Activated naive CD8-positive, alpha-beta T cell treated with anti-CD3 and anti-CD28 coated beads, Interleukin-2, amount 50 U/mL, for 24 hours (primary cell): Measurements from ENCODE around the gene COBL.

Source experiments
- ATAC-seq: fragments of 150-1000 bp; cut with Tn5 transposase; one replicate; pipeline ENCODE4 v1.10.0; 2021
- DNase-seq: peaks from one replicate; pipeline ENCODE4 v3.0.0; 2021
- H3K27ac Mint-ChIP-seq: one replicate; pipeline ENCODE4 v1.8.0; 2021; ENCODE audit warnings: mild to moderate bottlenecking, mixed read lengths
- H3K27me3 Mint-ChIP-seq: one replicate; pipeline ENCODE4 v1.8.0; 2021; ENCODE audit warnings: mixed read lengths
- H3K36me3 Mint-ChIP-seq: one replicate; pipeline ENCODE4 v1.8.0; 2021; ENCODE audit warnings: low read depth, mixed read lengths
- H3K4me1 Mint-ChIP-seq: one replicate; pipeline ENCODE4 v1.8.0; 2021; ENCODE audit warnings: mixed read lengths
- H3K4me3 Mint-ChIP-seq: one replicate; pipeline ENCODE4 v1.8.0; 2021; ENCODE audit warnings: mild to moderate bottlenecking, moderate library complexity, mixed read lengths
- H3K9me3 Mint-ChIP-seq: one replicate; pipeline ENCODE4 v1.8.0; 2021; ENCODE audit warnings: mixed read lengths

Gene COBL

DNA sequence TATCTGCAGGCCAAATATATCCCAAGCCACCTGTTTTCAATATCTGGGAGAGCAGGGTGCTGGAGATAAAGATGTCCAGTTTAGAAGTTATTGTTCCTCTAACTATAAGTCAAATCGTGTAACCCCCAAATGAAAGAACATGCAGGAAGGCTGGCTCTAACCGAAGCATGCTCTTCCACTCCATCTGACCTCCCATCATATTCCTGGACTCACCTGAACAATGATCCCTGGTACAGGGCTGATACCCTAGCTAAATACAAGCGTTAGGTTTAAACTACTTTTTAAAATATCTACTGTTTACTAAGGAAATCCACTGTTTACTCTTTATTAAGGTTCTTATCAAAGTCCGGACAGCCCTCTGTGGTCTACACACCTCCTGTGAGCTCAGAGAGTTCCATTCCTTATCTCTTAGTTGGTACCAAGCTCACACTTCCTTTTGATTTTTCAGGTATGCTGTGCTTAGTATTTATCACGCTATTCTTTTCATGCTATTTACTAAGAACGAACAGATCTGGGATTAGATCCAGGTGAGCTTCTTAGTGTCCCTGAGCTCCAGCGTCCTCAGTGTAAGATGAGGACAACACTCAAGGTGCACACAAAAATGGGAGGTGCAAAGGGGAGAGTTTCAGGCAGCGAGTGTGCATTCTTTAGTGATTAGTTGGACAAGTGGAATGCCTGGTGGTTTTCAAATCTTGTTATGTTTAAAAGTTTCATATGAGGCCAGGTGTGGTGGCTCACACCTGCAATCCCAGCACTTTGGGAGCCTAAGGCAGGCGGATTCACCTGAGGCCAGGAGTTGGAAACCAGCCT, 23.6 kb upstream of the COBL start:
- no peak for DNase-seq
- no peak for ATAC-seq
- H3K4me1 Mint-ChIP-seq: no peaks in the 10 kb centered on the region
- no peaks in the 10 kb centered on the region for H3K27me3 Mint-ChIP-seq
- H3K9me3 Mint-ChIP-seq: no peaks in the 10 kb centered on the region
- no peaks in the 10 kb centered on the region for H3K36me3 Mint-ChIP-seq
- no peak overlapping the region for H3K4me3 Mint-ChIP-seq
- H3K27ac Mint-ChIP-seq: no peak overlapping the region

DNA sequence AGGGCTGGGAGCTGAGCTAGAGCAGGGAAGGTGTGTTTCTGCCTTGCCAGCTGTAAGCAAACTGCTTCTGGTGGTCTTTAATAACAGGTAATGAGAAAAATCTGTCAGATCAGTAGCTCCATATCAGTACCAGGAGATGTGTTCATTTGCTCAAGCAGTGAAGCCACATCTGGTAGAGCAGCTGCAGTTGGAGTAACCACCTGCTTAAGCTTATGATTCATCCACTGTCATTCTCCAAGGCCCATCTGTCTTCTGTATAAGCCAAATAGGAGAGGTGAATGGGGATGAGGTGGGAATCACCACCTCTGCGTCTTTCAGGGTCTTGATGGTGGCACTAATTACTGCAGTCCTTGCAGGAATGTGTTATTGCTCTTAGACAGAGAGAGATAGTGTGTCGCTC, 18.4 kb upstream of the COBL start:
- H3K9me3 Mint-ChIP-seq: no peaks in the 10 kb centered on the region
- ATAC-seq (no peak), DNase-seq (no peak)
- H3K27ac Mint-ChIP-seq: no peak overlapping the region
- no peaks in the 10 kb centered on the region for H3K36me3 Mint-ChIP-seq
- H3K4me3 Mint-ChIP-seq: no peak overlapping the region
- peaks cover 2% of the 10 kb centered on the region for H3K27me3 Mint-ChIP-seq
- no peaks in the 10 kb centered on the region for H3K4me1 Mint-ChIP-seq

DNA sequence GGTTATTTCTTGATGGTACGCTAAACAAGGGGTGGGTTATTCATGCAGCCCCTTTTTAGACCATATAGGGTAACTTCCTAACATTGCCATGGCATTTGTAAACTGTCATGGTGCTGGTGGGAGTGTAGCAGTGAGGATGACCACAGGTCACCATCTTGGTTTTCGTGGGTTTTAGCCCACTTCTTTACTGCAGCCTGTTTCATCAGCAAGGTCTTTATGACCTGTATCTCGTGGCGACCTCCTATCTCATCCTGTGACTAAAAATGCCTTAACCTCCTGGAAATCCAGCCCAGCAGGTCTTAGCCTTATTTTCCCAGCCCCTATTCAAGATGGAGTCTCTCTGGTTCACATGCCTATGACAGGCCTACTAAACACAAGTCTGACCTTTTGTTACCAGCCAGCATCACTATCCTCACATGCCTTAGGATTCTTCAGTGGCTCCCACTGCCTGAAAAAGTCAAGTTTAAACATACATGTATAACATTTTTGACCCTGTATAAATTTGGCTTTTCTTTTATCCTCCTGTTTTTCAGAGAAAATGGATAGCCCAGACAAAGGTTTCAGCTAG, 13.2 kb upstream of the COBL start:
- Mint-ChIP-seq H3K4me3 (no peak overlapping the region), H3K9me3 (no peaks in the 10 kb centered on the region), H3K27ac (no peak overlapping the region), H3K27me3 (peaks cover 6% of the 10 kb centered on the region), H3K36me3 (no peaks in the 10 kb centered on the region), H3K4me1 (no peaks in the 10 kb centered on the region)
- DNase-seq: no peak
- ATAC-seq: no peak

DNA sequence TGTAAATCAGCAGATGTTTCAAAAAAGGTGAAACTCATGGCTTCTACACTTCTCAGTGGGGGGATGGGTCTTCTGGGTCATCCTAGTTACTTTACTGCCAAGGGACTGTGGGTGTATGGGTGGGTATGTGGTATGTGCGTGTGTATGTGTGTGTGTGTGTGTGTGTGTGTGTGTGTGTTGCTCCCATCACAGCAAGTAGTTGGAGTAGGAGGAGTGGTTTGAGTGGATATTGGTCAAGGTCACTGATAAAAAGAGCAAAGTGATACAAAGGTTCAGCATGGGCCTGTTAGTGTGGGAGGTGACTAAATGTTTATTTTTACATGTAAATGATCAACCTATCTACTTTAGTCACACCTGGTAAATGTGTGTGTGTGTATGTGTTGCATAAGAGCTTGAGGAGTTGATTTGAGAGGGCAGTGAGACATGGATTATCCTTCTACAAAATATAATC, 11.8 kb upstream of the COBL start:
- no peaks in the 10 kb centered on the region for H3K4me1 Mint-ChIP-seq
- H3K27me3 Mint-ChIP-seq: peaks cover 6% of the 10 kb centered on the region
- H3K9me3 Mint-ChIP-seq: no peaks in the 10 kb centered on the region
- H3K4me3 Mint-ChIP-seq: no peak overlapping the region
- H3K27ac Mint-ChIP-seq: no peak overlapping the region
- DNase-seq (no peak), ATAC-seq (no peak)
- no peaks in the 10 kb centered on the region for H3K36me3 Mint-ChIP-seq

DNA sequence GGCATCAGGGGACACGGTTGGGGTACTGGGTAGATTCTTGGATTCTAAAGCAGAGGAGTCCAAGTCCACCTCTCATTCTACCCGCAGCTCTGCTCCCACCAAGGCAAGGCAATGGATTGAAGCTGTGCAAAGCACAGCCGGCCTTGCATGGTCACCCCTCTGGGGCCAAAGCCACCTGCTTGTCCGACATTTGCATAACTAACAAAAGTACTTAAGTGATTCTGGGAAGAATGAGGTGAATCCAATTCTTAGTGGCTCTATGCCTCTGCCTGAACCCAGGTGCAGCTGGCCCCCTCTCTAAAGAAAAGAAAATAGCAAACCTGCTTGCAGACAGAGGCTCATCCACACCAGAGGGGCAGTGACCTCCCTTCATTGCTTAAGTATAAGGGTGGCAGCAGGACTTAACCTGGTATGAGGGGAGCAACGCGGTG, 10.7 kb upstream of the COBL start:
- DNase-seq (no peak), ATAC-seq (no peak)
- Mint-ChIP-seq H3K4me1 (no peaks in the 10 kb centered on the region), H3K36me3 (no peaks in the 10 kb centered on the region), H3K27ac (no peak overlapping the region), H3K4me3 (no peak overlapping the region), H3K27me3 (peaks cover 6% of the 10 kb centered on the region), H3K9me3 (no peaks in the 10 kb centered on the region)

DNA sequence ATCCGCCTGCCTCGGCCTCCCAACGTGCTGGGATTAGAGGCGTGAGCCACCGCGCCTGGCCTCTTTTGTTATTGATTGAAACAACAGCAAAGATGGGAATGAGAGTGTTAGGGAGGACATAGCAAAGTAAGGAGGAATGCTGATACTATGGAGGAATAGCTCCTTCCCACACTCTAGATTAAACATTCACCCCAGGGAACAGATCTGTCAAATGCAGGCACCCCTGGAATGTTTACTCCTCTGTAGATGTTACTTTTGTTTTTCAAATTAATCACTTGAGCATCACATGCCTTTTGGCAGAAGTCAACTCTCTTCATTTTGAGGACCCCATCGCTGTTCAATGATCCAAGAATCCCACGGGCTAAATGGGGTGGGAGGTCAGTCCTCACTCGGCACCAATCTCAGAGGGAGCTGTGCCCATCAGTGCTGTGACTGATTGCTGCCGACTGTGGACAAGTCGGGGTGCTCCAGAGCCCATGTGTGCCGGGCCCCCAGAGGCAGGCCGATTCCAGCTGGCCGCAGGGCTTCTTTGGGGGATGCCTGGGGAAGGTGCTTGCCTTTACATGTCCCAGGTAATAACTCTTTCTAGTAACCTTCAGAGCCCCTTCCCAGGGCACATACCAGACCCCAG, 10.2 kb upstream of the COBL start:
- no peak for ATAC-seq
- no peaks in the 10 kb centered on the region for H3K36me3 Mint-ChIP-seq
- peaks cover 6% of the 10 kb centered on the region for H3K27me3 Mint-ChIP-seq
- no peaks in the 10 kb centered on the region for H3K9me3 Mint-ChIP-seq
- H3K27ac Mint-ChIP-seq: no peak overlapping the region
- DNase-seq: no peak
- H3K4me3 Mint-ChIP-seq: no peak overlapping the region
- H3K4me1 Mint-ChIP-seq: no peaks in the 10 kb centered on the region

DNA sequence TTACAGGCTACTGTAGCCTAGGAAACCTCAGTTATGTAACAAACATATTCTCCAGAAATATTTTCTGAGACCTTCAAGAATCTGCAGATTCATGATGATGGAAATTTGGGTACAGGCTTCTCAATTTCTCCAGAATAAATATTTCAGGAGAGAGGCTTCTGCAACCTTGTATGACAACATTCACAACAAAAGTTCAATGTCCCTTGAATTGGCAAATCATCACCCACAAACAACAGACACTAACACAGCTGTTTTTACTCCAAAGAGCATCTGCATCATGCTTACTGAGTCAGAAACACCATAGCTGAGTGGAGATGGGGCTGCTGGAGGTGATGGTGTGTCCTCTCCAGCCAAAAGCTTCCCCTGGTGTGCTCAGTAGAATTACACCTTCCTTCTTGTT, 9.3 kb upstream of the COBL start:
- no peaks in the 10 kb centered on the region for H3K36me3 Mint-ChIP-seq
- H3K27ac Mint-ChIP-seq: no peak overlapping the region
- H3K4me1 Mint-ChIP-seq: no peaks in the 10 kb centered on the region
- peaks cover 4% of the 10 kb centered on the region for H3K27me3 Mint-ChIP-seq
- no peak overlapping the region for H3K4me3 Mint-ChIP-seq
- DNase-seq: no peak
- H3K9me3 Mint-ChIP-seq: no peaks in the 10 kb centered on the region
- ATAC-seq: no peak

DNA sequence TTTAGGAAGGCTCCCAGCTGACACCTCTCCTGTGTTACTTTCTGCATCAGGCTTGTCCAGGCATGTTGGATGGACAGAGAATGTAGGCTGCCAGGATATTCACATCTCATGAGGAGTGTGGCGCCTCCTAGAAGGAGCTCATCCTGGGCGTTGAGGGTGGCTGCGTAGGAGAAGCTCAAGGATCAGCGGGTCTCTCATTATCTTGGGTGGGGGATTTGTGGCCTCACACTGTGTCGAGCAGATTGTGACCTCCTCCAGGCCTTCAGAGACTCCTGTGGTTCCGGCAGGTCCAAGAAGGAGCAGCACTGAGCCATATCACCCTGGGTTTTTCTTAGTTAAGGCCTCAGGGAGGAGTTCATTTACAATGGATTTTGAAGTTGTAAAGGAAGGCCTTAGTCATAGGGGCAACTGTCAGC, 8.7 kb upstream of the COBL start:
- no peak for DNase-seq
- Mint-ChIP-seq H3K4me1 (no peaks in the 10 kb centered on the region), H3K9me3 (no peaks in the 10 kb centered on the region), H3K27me3 (peaks cover 4% of the 10 kb centered on the region), H3K36me3 (no peaks in the 10 kb centered on the region), H3K4me3 (no peak overlapping the region), H3K27ac (no peak overlapping the region)
- ATAC-seq: no peak

DNA sequence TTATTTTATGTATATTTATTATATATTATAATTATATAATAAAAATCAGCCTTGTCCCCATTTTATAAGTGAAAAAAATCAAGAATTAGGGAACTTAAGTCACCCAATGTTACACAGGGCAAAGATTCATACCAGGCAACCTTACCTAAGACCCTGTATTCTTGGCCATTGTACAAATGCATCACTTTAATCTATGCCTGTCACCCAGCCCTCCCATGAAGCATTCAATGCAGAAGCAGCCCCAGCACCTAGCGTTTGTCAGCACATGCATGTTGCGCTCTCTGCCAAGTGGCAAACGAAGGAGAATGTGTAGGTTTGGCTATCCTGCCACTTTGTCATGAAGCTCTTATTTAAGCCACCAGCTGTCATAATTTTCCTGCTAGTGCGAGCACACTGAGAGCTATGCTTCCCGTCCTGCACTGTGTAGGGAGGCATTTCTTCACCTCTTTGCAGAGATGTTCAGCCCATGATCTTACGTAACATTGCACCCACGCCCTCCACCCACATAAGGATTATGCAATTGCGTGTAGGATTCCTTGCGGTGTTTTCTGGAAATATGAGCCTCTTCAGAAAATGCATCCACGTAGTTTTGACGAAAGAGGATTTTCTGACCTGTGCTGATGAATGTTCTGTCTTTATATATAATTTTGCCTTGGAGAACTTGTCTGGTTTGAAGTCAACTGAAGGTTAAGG, 7.7 kb upstream of the COBL start:
- peaks cover 3% of the 10 kb centered on the region for H3K27me3 Mint-ChIP-seq
- no peaks in the 10 kb centered on the region for H3K9me3 Mint-ChIP-seq
- H3K4me1 Mint-ChIP-seq: no peaks in the 10 kb centered on the region
- no peaks in the 10 kb centered on the region for H3K36me3 Mint-ChIP-seq
- H3K4me3 Mint-ChIP-seq: no peak overlapping the region
- H3K27ac Mint-ChIP-seq: no peak overlapping the region
- ATAC-seq (no peak), DNase-seq (no peak)

DNA sequence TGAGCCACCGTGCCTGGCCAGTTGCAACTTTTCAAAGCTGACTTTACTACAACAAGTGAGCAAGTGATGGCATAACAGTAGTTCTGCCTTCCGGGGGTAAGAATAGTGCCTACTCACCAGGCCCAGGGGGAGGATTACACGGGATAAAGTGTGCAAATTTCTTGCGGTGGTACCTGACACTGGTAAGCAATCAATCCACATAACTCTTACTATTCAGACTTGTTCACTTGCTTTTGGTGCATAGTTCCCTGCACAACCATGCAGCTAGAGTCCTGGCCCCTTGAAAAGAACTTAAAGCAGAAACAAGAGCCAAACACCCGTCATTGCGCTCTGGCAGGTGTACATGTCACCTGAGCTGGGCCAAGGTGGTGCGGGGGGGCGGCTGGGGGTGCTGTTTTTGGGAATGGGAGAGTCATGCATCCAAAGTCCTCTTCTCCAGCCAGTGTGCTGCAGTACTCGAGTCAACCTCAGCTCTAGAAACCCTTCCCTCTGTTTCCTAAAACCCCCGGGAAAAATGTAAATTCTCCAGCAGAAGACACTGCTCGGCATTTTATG, 5.4 kb upstream of the COBL start:
- Mint-ChIP-seq H3K4me3 (no peak overlapping the region), H3K36me3 (no peaks in the 10 kb centered on the region), H3K9me3 (no peaks in the 10 kb centered on the region), H3K27ac (no peak overlapping the region), H3K4me1 (peaks cover 3% of the 10 kb centered on the region), H3K27me3 (peaks cover 17% of the 10 kb centered on the region)
- DNase-seq: no peak
- no peak for ATAC-seq

DNA sequence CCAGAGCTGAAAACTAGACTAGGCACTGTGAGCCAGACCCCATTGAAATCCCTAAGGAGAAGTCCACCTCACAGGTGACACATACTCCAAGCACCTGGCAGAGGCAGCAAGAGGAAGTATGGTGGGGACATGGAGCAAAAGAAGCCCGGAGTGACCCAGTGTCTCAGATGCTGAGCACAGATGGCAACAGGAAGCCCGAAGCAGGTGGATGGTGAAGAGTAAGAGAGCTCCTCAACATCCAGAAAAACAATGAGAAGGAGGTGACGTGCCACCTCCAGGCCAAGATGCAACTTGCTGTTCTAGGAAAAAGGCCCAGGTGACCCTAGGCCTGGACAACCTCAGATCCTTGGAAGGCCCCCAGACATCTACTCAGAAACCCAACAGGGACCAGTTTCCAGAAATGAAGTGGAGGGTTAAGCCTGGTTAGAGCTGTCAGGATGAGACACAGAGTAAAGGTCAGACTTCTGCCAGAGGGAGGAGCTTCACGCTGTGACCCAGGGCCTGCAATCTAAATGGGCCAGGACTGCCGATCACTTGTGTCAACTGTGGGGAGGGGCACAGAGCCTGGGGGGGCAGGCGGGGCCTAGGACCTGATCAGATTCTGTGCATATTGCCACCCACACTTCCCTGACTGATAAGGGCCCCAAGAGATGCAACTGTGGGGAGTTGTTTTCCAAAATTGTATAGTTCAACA, 2.4 kb upstream of the COBL start:
- Mint-ChIP-seq H3K27ac (no peak overlapping the region), H3K4me1 (peaks cover 6% of the 10 kb centered on the region), H3K36me3 (no peaks in the 10 kb centered on the region), H3K27me3 (peaks cover 31% of the 10 kb centered on the region), H3K4me3 (no peak overlapping the region), H3K9me3 (no peaks in the 10 kb centered on the region)
- ATAC-seq: peak; percentile 12
- DNase-seq: no peak

DNA sequence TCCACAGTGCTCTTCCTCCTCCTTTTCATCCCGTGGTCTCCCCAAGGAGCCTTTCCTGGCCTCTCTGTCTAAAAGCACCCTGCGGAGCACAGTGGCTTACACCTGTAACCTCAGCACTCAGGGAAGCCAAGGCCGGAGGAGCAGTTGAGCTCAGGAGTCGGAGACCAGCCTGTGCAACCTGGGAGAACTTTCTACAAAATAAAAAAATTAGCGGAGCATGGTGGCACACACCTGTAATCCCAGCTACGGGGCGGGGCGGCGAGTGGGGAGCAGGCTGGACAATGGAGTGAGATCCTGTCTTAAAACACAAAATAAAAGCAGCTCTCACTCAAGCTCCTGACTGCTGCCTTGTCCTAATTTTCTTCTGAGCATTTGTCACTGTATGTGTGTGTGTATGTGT, 1.4 kb upstream of the COBL start:
- no peak overlapping the region for H3K27ac Mint-ChIP-seq
- H3K27me3 Mint-ChIP-seq: peaks cover 38% of the 10 kb centered on the region
- no peak for ATAC-seq
- no peak overlapping the region for H3K4me3 Mint-ChIP-seq
- H3K9me3 Mint-ChIP-seq: no peaks in the 10 kb centered on the region
- no peaks in the 10 kb centered on the region for H3K36me3 Mint-ChIP-seq
- H3K4me1 Mint-ChIP-seq: peaks cover 6% of the 10 kb centered on the region
- no peak for DNase-seq

DNA sequence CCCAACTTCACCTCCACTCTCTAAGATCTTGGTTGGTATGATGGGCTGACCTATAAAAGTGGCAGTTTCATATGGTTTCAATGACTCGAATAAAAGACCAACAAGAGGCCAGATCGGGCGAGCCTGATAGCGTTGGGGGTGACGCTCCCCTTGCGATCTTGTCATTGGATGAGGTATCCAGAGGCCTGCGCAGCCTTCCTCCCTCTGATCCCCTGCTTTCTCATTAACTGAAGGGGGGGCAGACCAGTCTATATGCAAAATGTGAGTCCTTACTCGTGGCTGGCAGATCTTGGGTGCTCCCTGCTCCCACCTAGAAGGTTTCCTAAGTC, 937 bp upstream of the COBL start:
- Mint-ChIP-seq H3K27ac (no peak overlapping the region), H3K4me3 (peak overlapping the region; percentile 38)

DNA sequence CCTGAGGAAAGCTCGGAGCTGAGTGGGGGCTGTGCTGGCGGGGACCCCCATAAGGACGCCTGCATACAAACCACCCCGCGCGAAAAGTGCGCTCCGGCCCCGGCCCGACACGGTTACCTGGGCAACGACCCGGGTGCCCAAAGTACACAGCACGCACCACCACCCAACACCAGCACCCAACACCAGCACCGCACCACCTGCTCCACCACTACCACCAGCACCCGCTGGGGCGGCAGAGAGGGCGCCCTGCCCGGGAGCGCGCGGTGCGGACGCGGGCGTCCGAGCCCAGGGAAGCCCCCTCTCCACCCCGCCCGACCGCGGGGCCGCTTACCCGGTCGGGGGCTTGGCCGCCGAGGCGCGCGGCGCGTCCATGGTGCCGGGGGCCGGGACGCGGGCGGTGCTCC, 345 bp downstream of the COBL start:
- ATAC-seq: peak; percentile 37

More for the DNA sequence above, 937 bp upstream of the COBL start:
- H3K27me3 Mint-ChIP-seq: peaks cover 38% of the 10 kb centered on the region
- no peaks in the 10 kb centered on the region for H3K9me3 Mint-ChIP-seq
- ATAC-seq: peak; percentile 22
- H3K4me1 Mint-ChIP-seq: peaks cover 6% of the 10 kb centered on the region
- DNase-seq: no peak
- no peaks in the 10 kb centered on the region for H3K36me3 Mint-ChIP-seq

More for the DNA sequence above, 345 bp downstream of the COBL start:
- Mint-ChIP-seq H3K27me3 (peaks cover 38% of the 10 kb centered on the region), H3K4me1 (peaks cover 6% of the 10 kb centered on the region), H3K27ac (no peak overlapping the region), H3K9me3 (no peaks in the 10 kb centered on the region), H3K4me3 (no peak overlapping the region), H3K36me3 (no peaks in the 10 kb centered on the region)
- peak; percentile 5 for DNase-seq
